ENCODE results near the gene ZNF385C. TPM values are rescaled to one million over a fixed set of nuclear protein-coding genes. Genes with fewer than 3 reads are reported as not detected.

Gene ZNF385C
- total RNA-seq, 6 donors from 2014 or later: 0.30 to 2.1 (median 0.44) TPM

DNA sequence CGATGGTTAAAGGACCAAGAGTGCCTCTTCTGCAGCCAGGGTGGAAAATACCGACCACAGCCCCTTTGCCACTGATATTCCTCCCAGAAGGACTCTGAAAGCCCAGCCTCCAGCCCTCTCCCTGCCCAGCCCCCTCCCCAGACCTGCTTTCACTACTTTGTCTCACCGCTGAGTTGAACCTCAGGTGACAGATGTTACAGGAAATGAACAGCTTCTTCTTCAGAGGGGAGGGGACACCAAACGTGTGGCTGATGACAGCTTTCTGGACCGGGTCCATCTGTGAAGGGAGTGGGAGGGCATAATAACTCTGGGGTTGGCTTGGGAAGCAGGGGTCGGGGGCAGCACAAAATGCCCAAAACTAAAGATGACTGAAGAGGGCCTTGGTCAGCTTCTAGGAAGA is 64.2 kb downstream of the ZNF385C start:
- Histone ChIP-seq H3K36me3 (no peaks in the 10 kb centered on the region), H3K4me3 (no peak overlapping the region), H3K9me3 (no peaks in the 10 kb centered on the region), H3K27ac (no peak overlapping the region), H3K27me3 (no peaks in the 10 kb centered on the region), H3K4me1 (no peaks in the 10 kb centered on the region)
- ATAC-seq (ENCODE audit: low FRiP score in 2 of 2) (no peak), DNase-seq (no peak)
- WGBS, 2 donors: 38 to 54% methylated on average over 5 to 6 of the region's 6 CpGs
- no peak for TF ChIP-seq POLR2A (IDR thresholded peaks at IDR 0.05)
- TF ChIP-seq POLR2AphosphoS5 (IDR thresholded peaks at IDR 0.05): no peak
- TF ChIP-seq, protein P1, sequence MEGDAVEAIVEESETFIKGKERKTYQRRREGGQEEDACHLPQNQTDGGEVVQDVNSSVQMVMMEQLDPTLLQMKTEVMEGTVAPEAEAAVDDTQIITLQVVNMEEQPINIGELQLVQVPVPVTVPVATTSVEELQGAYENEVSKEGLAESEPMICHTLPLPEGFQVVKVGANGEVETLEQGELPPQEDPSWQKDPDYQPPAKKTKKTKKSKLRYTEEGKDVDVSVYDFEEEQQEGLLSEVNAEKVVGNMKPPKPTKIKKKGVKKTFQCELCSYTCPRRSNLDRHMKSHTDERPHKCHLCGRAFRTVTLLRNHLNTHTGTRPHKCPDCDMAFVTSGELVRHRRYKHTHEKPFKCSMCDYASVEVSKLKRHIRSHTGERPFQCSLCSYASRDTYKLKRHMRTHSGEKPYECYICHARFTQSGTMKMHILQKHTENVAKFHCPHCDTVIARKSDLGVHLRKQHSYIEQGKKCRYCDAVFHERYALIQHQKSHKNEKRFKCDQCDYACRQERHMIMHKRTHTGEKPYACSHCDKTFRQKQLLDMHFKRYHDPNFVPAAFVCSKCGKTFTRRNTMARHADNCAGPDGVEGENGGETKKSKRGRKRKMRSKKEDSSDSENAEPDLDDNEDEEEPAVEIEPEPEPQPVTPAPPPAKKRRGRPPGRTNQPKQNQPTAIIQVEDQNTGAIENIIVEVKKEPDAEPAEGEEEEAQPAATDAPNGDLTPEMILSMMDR (IDR thresholded peaks at IDR 0.05): no peak
- TF ChIP-seq EP300 (IDR thresholded peaks at IDR 0.05): no peak

DNA sequence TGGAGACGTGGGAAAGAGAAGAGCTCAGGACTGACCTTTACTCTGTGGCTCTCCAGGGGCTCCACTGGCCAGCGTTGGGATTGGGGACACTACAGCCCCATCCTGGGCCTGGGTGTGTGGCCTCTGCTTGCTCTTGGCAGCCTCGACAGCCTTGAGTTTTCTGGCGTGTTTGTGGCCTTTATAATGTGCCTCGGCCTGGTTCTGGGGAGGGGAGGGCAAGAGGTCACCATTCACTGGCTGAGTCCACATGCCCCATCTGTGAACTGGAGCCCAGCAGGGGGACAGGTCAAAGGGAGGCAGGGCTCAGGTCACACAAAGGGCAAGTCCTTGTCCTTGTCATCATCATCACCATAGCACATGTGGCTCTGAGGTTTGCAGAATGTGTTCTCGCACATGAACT is 66.7 kb downstream of the ZNF385C start:
- no peak overlapping the region for H3K27ac ChIP-seq
- no peaks in the 10 kb centered on the region for H3K27me3 ChIP-seq
- H3K4me1 ChIP-seq: no peaks in the 10 kb centered on the region
- ATAC-seq (ENCODE audit: low FRiP score in 2 of 2): peak in 1 of 2 donors; percentile 12
- H3K9me3 ChIP-seq: no peaks in the 10 kb centered on the region
- H3K36me3 ChIP-seq: no peaks in the 10 kb centered on the region
- H3K4me3 ChIP-seq: no peak overlapping the region
- DNase-seq: no peak
- 66 to 69% methylated on average over 3 to 6 of the region's 6 CpGs for WGBS, 2 donors
- no peak for TF ChIP-seq POLR2AphosphoS5 (IDR thresholded peaks at IDR 0.05)
- TF ChIP-seq EP300 (IDR thresholded peaks at IDR 0.05): no peak
- no peak for TF ChIP-seq POLR2A (IDR thresholded peaks at IDR 0.05)
- TF ChIP-seq, protein P1 (IDR thresholded peaks at IDR 0.05): no peak

DNA sequence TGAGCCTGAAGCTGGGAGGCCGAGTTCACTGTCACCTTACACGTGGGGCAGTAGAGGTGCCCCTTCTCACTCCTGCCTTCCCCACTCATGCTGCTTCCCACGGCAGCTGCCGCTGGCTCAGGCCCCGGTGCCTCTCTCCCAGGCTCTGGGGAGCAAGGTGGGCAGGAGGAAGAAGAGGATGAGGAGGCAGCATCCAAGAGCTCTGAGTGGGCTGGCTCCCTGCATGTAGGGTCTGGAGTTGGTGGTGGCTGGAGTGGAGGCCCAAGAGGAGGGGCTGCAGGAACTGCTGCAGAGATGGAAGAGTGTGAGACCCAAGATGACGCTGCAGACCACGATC is 69.5 kb downstream of the ZNF385C start:
- ATAC-seq (ENCODE audit: low FRiP score in 2 of 2): no peak
- Histone ChIP-seq H3K4me3 (no peak overlapping the region), H3K36me3 (peaks cover 0 to 6% (median 5%) of the 10 kb centered on the region in 4 donors), H3K27me3 (no peaks in the 10 kb centered on the region), H3K27ac (no peak overlapping the region), H3K4me1 (peaks cover 17 to 20% (median 18%) of the 10 kb centered on the region in 4 donors), H3K9me3 (no peaks in the 10 kb centered on the region)
- no peak for DNase-seq
- WGBS, 2 donors: 75 to 100% methylated on average over 1 to 7 of the region's 7 CpGs
- TF ChIP-seq, protein P1 (IDR thresholded peaks at IDR 0.05): no peak
- TF ChIP-seq POLR2A (IDR thresholded peaks at IDR 0.05) (no peak), POLR2AphosphoS5 (IDR thresholded peaks at IDR 0.05) (no peak)

DNA sequence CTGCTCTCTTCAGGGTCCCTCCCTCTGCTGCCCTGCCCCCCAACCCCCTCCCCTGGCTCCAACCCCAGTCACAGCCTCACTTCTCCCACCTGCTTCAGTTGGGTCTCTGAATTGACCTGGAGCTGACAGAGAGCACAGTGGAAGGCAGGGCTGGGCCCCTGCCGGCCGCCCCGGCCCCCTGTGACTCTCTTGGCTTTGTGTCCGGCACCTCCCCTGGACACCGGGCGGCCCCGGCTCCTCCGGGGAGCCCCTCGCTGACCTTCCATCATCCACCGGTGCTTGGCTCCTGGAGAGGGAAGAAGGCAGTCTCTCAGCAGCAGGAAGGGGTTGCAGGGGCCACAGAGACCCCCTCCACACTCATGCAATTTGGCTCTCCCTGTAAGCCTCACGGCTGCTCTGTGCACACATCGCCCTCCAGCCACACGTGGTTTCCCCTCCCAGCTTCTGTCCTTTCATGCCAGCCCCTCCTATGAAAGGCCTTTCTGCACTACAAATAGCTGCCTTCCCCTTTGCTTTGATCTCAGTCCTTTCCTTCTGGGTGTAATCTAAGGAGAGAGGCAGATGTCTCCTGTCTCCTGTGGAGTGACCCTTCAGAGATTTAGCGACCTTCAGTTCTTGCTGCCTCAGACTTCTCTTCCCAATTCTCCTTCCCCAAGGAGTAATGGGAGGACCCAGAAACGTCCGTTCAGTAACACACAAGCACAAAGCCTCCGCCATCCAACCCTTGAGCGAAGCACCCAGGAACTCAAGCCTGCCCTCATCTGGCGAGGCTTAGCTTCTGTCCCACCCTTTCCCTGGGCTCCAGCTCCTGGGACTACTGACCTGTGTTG is 70.1 kb downstream of the ZNF385C start:
- WGBS, 2 donors: 56 to 65% methylated on average over 11 to 19 of the region's 19 CpGs
- Histone ChIP-seq H3K27ac (no peak overlapping the region), H3K27me3 (no peaks in the 10 kb centered on the region), H3K4me1 (peaks cover 18 to 26% (median 23%) of the 10 kb centered on the region in 4 donors), H3K4me3 (no peak overlapping the region), H3K9me3 (no peaks in the 10 kb centered on the region), H3K36me3 (peaks cover 0 to 12% (median 10%) of the 10 kb centered on the region in 4 donors)
- DNase-seq (peak in 1 of 2 donors; percentile 77), ATAC-seq (ENCODE audit: low FRiP score in 2 of 2) (no peak)
- TF ChIP-seq EP300 (IDR thresholded peaks at IDR 0.05) (no peak), POLR2AphosphoS5 (IDR thresholded peaks at IDR 0.05) (no peak), POLR2A (IDR thresholded peaks at IDR 0.05) (no peak)
- TF ChIP-seq, protein P1 (IDR thresholded peaks at IDR 0.05): no peak

DNA sequence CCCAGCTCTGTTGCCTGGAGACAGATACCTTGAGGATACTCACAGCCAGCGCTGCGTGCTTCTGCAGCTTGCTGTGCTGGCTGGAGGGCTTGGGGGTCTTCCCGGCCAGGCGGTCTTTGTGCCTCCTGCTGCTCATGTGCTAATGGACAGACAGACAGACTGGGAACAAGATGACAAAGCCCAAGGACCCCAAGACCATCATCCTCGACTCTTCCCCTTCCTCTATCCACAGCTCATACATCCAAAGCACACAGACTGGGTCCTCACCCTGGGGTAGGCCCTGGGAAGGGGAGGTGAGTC is 70.7 kb downstream of the ZNF385C start:
- Histone ChIP-seq H3K4me3 (no peak overlapping the region), H3K27me3 (no peaks in the 10 kb centered on the region), H3K27ac (no peak overlapping the region), H3K36me3 (peaks cover 0 to 18% (median 17%) of the 10 kb centered on the region in 4 donors), H3K4me1 (peaks cover 18 to 27% (median 25%) of the 10 kb centered on the region in 4 donors), H3K9me3 (no peaks in the 10 kb centered on the region)
- TF ChIP-seq POLR2AphosphoS5 (IDR thresholded peaks at IDR 0.05): no peak
- no peak for TF ChIP-seq POLR2A (IDR thresholded peaks at IDR 0.05)
- TF ChIP-seq, protein P1 (IDR thresholded peaks at IDR 0.05): no peak
- no peak for TF ChIP-seq EP300 (IDR thresholded peaks at IDR 0.05)
- WGBS, 2 donors: 73 to 83% methylated on average over 3 to 5 of the region's 5 CpGs
- DNase-seq (no peak), ATAC-seq (ENCODE audit: low FRiP score in 2 of 2) (no peak)
